H1 (cell line): ENCODE data around the gene PGK1. TPM values are rescaled to one million over a fixed set of nuclear protein-coding genes. Genes with fewer than 3 reads are reported as not detected.

ENCODE experiments used
- CTCF ChIA-PET: fragments of 300-600 bp; sonication (Branson Sonifier 250); formaldehyde crosslinking; loops from one replicate; lab custom pipeline; 2021; ENCODE audit not compliant: partially characterized antibody; lab: Charles Lee
- POLR2A ChIA-PET: fragments of 300-600 bp; sonication (Branson Sonifier 250); formaldehyde crosslinking; loops from one replicate; lab custom pipeline; 2021; ENCODE audit warnings: inconsistent platforms; ENCODE audit not compliant: partially characterized antibody; lab: Charles Lee
- DNase-seq, 2 experiments: peaks; one replicate each; pipeline versions ENCODE4 v3.0.0 to v3.0.0-alpha.2; 2010 to 2022; ENCODE audit warnings: low spot score in 2 of 2, low read depth in 1 of 2, mixed read lengths in 1 of 2
- FAIRE-seq: peaks from 2 replicates; lab custom pipeline; 2011; peaks lifted over from hg19 to GRCh38; lab: Jason Lieb, UNC
- H2AFZ ChIP-seq: 2 replicates; pipeline ENCODE4 v1.8.1; 2012; ENCODE audit warnings: low read length, inconsistent platforms
- H2AK5ac ChIP-seq: 2 replicates; pipeline ENCODE4 v1.6.1; 2013; ENCODE audit warnings: low read depth, low read length
- H2BK120ac ChIP-seq: replicated peaks from 2 replicates; pipeline ENCODE3; 2013; ENCODE audit warnings: low read depth, low read length, inconsistent platforms
- H2BK12ac ChIP-seq: 2 replicates; pipeline ENCODE4 v1.6.1; 2013; ENCODE audit warnings: low read depth, low read length
- H2BK15ac ChIP-seq: 2 replicates; pipeline ENCODE4 v1.6.1; 2013; ENCODE audit warnings: low read length
- H2BK20ac ChIP-seq: 2 replicates; pipeline ENCODE4 v1.6.1; 2013; ENCODE audit warnings: low read length
- H2BK5ac ChIP-seq: 2 replicates; pipeline ENCODE4 v1.6.1; 2013; ENCODE audit warnings: low read depth, low read length
- H3K14ac ChIP-seq: 2 replicates; pipeline ENCODE4 v1.6.1; 2013; ENCODE audit warnings: inconsistent platforms; ENCODE audit not compliant: insufficient read length
- H3K18ac ChIP-seq: 2 replicates; pipeline ENCODE4 v1.6.1; 2013; ENCODE audit warnings: low read length; ENCODE audit errors: extremely low read depth
- H3K23ac ChIP-seq: 2 replicates; pipeline ENCODE4 v1.6.1; 2013; ENCODE audit warnings: inconsistent platforms; ENCODE audit not compliant: insufficient read length
- H3K23me2 ChIP-seq: 2 replicates; pipeline ENCODE4 v1.6.1; 2013; ENCODE audit warnings: low read depth, low read length
- H3K27ac ChIP-seq: 2 replicates; pipeline ENCODE4 v1.6.1; 2011; ENCODE audit warnings: low read depth, low read length, inconsistent platforms
- H3K27me3 ChIP-seq, 4 experiments: replicated peaks in 1 of 4; 1 replicate in 1 of 4; 2 replicates in 3 of 4; pipeline versions ENCODE4 v1.6.1 to v1.8.1; 2011 to 2013; ENCODE audit warnings: low read length in 3 of 4, mild to moderate bottlenecking in 3 of 4, inconsistent platforms in 2 of 4, mixed read lengths in 2 of 4, moderate library complexity in 1 of 4; ENCODE audit not compliant: control insufficient read depth in 3 of 4, insufficient read depth in 3 of 4; ENCODE audit errors: extremely low read depth in 1 of 4
- H3K36me3 ChIP-seq, 4 experiments: 2 replicates each; pipeline versions ENCODE4 v1.6.1 to v1.8.1; 2011 to 2013; ENCODE audit warnings: mild to moderate bottlenecking in 4 of 4, low read length in 3 of 4, moderate library complexity in 2 of 4, control low read depth in 1 of 4, inconsistent platforms in 1 of 4; ENCODE audit not compliant: insufficient read depth in 4 of 4, control insufficient read depth in 2 of 4
- H3K4ac ChIP-seq: replicated peaks from 2 replicates; pipeline ENCODE3; 2013; ENCODE audit warnings: low read length, low read depth, mixed read lengths, inconsistent platforms; ENCODE audit not compliant: insufficient read length
- H3K4me1 ChIP-seq, 4 experiments: replicated peaks in 1 of 4; 1 replicate in 1 of 4; 2 replicates in 3 of 4; pipeline versions ENCODE4 v1.6.1 to v1.8.1; 2011 to 2013; ENCODE audit warnings: low read length in 3 of 4, inconsistent platforms in 2 of 4, mixed read lengths in 1 of 4; ENCODE audit not compliant: insufficient read depth in 4 of 4, control insufficient read depth in 3 of 4
- H3K4me2 ChIP-seq, 2 experiments: 2 replicates each; pipeline versions ENCODE4 v1.6.1 to v1.8.1; 2011 to 2013; ENCODE audit warnings: low read depth in 2 of 2, low read length in 2 of 2, control low read depth in 1 of 2, inconsistent platforms in 1 of 2, mild to moderate bottlenecking in 1 of 2; ENCODE audit not compliant: insufficient read depth in 1 of 2
- H3K4me3 ChIP-seq, 4 experiments: fragments of 200-600, 300-600 bp in 1 of 4; sonication (generic), shearing (Covaris generic), sonication (Bioruptor Twin) in 1 of 4; 2 replicates each; pipeline versions ENCODE4 v1.5.1 to v1.8.1; 2011 to 2016; ENCODE audit warnings: low read length in 4 of 4, low read depth in 3 of 4, control low read depth in 2 of 4, inconsistent platforms in 2 of 4, mild to moderate bottlenecking in 2 of 4, mixed read lengths in 1 of 4, moderate library complexity in 1 of 4; ENCODE audit not compliant: insufficient read depth in 2 of 4; ENCODE audit errors: extremely low read depth in 1 of 4
- H3K56ac ChIP-seq: replicated peaks from 2 replicates; pipeline ENCODE3; 2013; ENCODE audit warnings: low read depth, mild to moderate bottlenecking, mixed read lengths, low read length, inconsistent platforms; ENCODE audit not compliant: insufficient read length
- H3K79me1 ChIP-seq: 2 replicates; pipeline ENCODE4 v1.6.1; 2013; ENCODE audit warnings: low read depth, low read length, control low read depth
- H3K79me2 ChIP-seq, 2 experiments: 2 replicates each; pipeline versions ENCODE4 v1.6.1 to v1.8.1; 2012 to 2013; ENCODE audit warnings: low read length in 2 of 2, mild to moderate bottlenecking in 2 of 2, inconsistent platforms in 1 of 2; ENCODE audit not compliant: insufficient read depth in 2 of 2, control insufficient read depth in 1 of 2
- H3K9ac ChIP-seq, 4 experiments: replicated peaks in 1 of 4; 1 replicate in 1 of 4; 2 replicates in 3 of 4; pipeline versions ENCODE4 v1.6.1 to v1.8.1; 2011 to 2013; ENCODE audit warnings: low read depth in 3 of 4, low read length in 3 of 4, control low read depth in 2 of 4, mild to moderate bottlenecking in 2 of 4, moderate library complexity in 2 of 4, inconsistent platforms in 1 of 4; ENCODE audit errors: extremely low read depth in 1 of 4
- H3K9me3 ChIP-seq, 2 experiments: 2 replicates each; pipeline versions ENCODE4 v1.6.1 to v1.8.1; 2012 to 2013; ENCODE audit warnings: mild to moderate bottlenecking in 2 of 2, moderate library complexity in 2 of 2, control low read depth in 1 of 2, inconsistent platforms in 1 of 2, low read depth in 1 of 2, low read length in 1 of 2, mixed read lengths in 1 of 2; ENCODE audit not compliant: insufficient read depth in 2 of 2
- H4K20me1 ChIP-seq, 2 experiments: replicated peaks in 1 of 2; 2 replicates each; pipeline versions ENCODE3 to v1.8.1; 2011 to 2013; ENCODE audit warnings: inconsistent platforms in 2 of 2, low read length in 2 of 2, mild to moderate bottlenecking in 1 of 2; ENCODE audit not compliant: insufficient read depth in 2 of 2, control insufficient read depth in 1 of 2
- H4K5ac ChIP-seq: 2 replicates; pipeline ENCODE4 v1.6.1; 2013; ENCODE audit warnings: low read length, low read depth, mixed read lengths, inconsistent platforms; ENCODE audit not compliant: insufficient read length
- H4K8ac ChIP-seq: 2 replicates; pipeline ENCODE4 v1.8.0; 2013; ENCODE audit warnings: mild to moderate bottlenecking, moderate library complexity, low read length, inconsistent platforms; ENCODE audit not compliant: insufficient read depth; ENCODE audit errors: extremely low read depth
- H4K91ac ChIP-seq: replicated peaks from 2 replicates; pipeline ENCODE3; 2013; ENCODE audit warnings: low read length, mixed read lengths, inconsistent platforms; ENCODE audit not compliant: insufficient read length
- BRCA1 ChIP-seq: IDR thresholded peaks from 2 replicates; pipeline ENCODE4 v1.6.1; 2012; ENCODE audit warnings: low read depth, low read length, improper control_type of control experiment
- CHD2 ChIP-seq: IDR thresholded peaks from 2 replicates; pipeline ENCODE4 v1.6.1; 2012; ENCODE audit warnings: low read length, improper control_type of control experiment
- CTBP2 ChIP-seq: IDR thresholded peaks from 2 replicates; pipeline ENCODE4 v1.7.0; 2011; ENCODE audit warnings: borderline replicate concordance, mild to moderate bottlenecking, moderate library complexity, mixed read lengths, low read length; ENCODE audit not compliant: insufficient read depth, insufficient read length
- JUN ChIP-seq: IDR thresholded peaks from 2 replicates; pipeline ENCODE4 v1.6.1; 2011; ENCODE audit warnings: low read depth, mild to moderate bottlenecking, improper control_type of control experiment, low read length
- KDM5A ChIP-seq: fragments of 200-600 bp; IDR thresholded peaks from 2 replicates; pipeline ENCODE4 v1.7.1; 2012; ENCODE audit warnings: mild to moderate bottlenecking, low read length, inconsistent platforms, mixed read lengths
- MAFK ChIP-seq: IDR thresholded peaks from 2 replicates; pipeline ENCODE4 v1.6.1; 2012; ENCODE audit warnings: low read depth, mild to moderate bottlenecking, improper control_type of control experiment, low read length
- PHF8 ChIP-seq: fragments of 200-600 bp; sonication (generic); conservative IDR thresholded peaks from 2 replicates; pipeline ENCODE4 v1.7.1; 2012; ENCODE audit warnings: low read depth, mild to moderate bottlenecking, inconsistent platforms, low read length, moderate library complexity
- RAD21 ChIP-seq, 2 experiments: IDR thresholded peaks in 1 of 2; conservative IDR thresholded peaks in 1 of 2; 2 replicates each; pipeline ENCODE4 v1.6.1; 2011; ENCODE audit warnings: low read depth in 2 of 2, low read length in 2 of 2, improper control_type of control experiment in 1 of 2, inconsistent platforms in 1 of 2, mild to moderate bottlenecking in 1 of 2, moderate library complexity in 1 of 2
- RBBP5 ChIP-seq: IDR thresholded peaks from 2 replicates; pipeline ENCODE4 v1.7.1; 2012; ENCODE audit warnings: low read depth, mild to moderate bottlenecking, inconsistent platforms, low read length, moderate library complexity, borderline replicate concordance
- SIRT6 ChIP-seq: IDR thresholded peaks from one replicate; pipeline ENCODE4 v1.7.1; 2012; ENCODE audit warnings: low read length, inconsistent platforms
- SP4 ChIP-seq: IDR thresholded peaks from 2 replicates; pipeline ENCODE4 v1.6.1; 2012; ENCODE audit warnings: low read length, inconsistent platforms
- USF2 ChIP-seq: IDR thresholded peaks from 2 replicates; pipeline ENCODE4 v1.6.1; 2011; ENCODE audit warnings: low read length, improper control_type of control experiment
- WGBS, 2 experiments: shearing (Covaris generic) in 1 of 2; methylation state at CpG; one replicate each; pipeline versions ENCODE4 v1.1.6 to v1.1.7; 2013 to 2015; ENCODE audit warnings: low lambda C conversion rate in 2 of 2, mixed read lengths in 2 of 2, inconsistent platforms in 1 of 2, low coverage in 1 of 2, missing lambda C conversion rate in 1 of 2; ENCODE audit not compliant: insufficient replicate concordance in 2 of 2, insufficient coverage in 1 of 2, insufficient read length in 1 of 2; ENCODE audit errors: extremely low coverage in 1 of 2, missing lambda C conversion rate in 1 of 2; 5-methylcytosine and 5-hydroxymethylcytosine counted together
- polyA plus RNA-seq, 7 experiments: library from polyadenylated mRNA; depleted of rRNA in 3 of 7; stranded (reverse) in 5 of 7; unstranded in 2 of 7; fragments of >200 nt in 5 of 7; fragments of 200-250 nt in 2 of 7; gene quantifications; 1 replicate in 5 of 7; 2 replicates in 1 of 7; 4 replicates in 1 of 7; pipeline versions ENCODE4 v1.2.1 to v1.2.3, GENCODE V29; 2011 to 2013; ENCODE audit warnings: missing spikeins in 2 of 7, mixed read lengths in 2 of 7
- total RNA-seq: library from RNA; stranded (reverse); fragmentation: NEBNext Ultra II Directional; extraction: Animal tissue kit (Norgen Biotek cat#: 25700); gene quantifications from 2 replicates; pipeline ENCODE4 v1.2.1, GENCODE V29; 2021
- TF ChIP-seq, protein P1 (sequence below): IDR thresholded peaks from 2 replicates; pipeline ENCODE4 v1.6.1; 2012; ENCODE audit warnings: inconsistent platforms

The PGK1 gene
- total and polyA plus RNA-seq, 2 of the 8 experiments (the other 6 are each of a cell fraction or from before 2014, with no cell fraction given) = 328 to 427 TPM

DNA sequence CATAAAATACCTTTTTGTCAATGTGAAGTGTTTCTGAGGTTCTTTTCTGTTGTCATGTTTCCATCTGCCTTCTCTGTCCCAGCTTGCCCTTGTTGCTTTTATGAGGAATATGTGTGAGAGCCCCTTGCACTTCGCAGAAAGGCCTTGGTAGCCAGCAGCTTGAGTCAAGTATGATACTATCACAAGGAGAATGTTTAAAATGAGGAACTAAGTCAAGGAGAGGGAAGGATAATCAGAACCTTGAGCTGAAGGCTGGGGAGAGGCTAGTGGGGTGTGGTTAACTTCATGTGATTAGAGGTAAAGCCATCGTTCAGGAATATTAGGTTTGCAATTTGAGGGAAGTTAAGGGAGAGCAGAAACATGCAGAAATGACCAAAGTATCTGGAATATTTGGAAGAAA is 12.7 kb downstream of the PGK1 start:
- no peak overlapping the region for H2BK120ac ChIP-seq
- no peak overlapping the region for H3K23ac ChIP-seq
- H3K9ac ChIP-seq = no peak overlapping the region
- H2BK12ac ChIP-seq = no peak overlapping the region
- no peaks in the 10 kb centered on the region for H3K4me1 ChIP-seq
- ChIA-PET CTCF (no interaction called here), POLR2A (interaction anchor here (1.2 to 2.7 kb wide), 4 partner anchors 7 to 12 kb away, joined by 3 to 8 read pairs (median 4); partner anchors contain the start of gene PGK1)
- H3K56ac ChIP-seq = no peak overlapping the region
- no peak overlapping the region for H2AK5ac ChIP-seq
- H3K4me3 ChIP-seq = no peak overlapping the region
- no peak overlapping the region for H3K4me2 ChIP-seq
- FAIRE-seq (no peak), DNase-seq (no peak)
- no peak overlapping the region for H4K8ac ChIP-seq
- no peak overlapping the region for H2BK20ac ChIP-seq
- H4K5ac ChIP-seq = no peak overlapping the region
- peaks cover 5 to 6% of the 10 kb centered on the region in 2 experiments for H4K20me1 ChIP-seq
- H3K9me3 ChIP-seq = no peaks in the 10 kb centered on the region
- WGBS, 2 experiments = 90% methylated on average over 1 of the region's 2 CpGs; no CpG with 5 or more reads in 1 of the 2 experiments
- no peak overlapping the region for H2BK15ac ChIP-seq
- H3K27me3 ChIP-seq = no peaks in the 10 kb centered on the region
- no peak overlapping the region for H3K14ac ChIP-seq
- no peak overlapping the region for H2AFZ ChIP-seq
- H4K91ac ChIP-seq = no peak overlapping the region
- no peak overlapping the region for H3K18ac ChIP-seq
- H3K36me3 ChIP-seq = peaks cover 13 to 96% (median 55%) of the 10 kb centered on the region in 4 experiments
- no peaks in the 10 kb centered on the region; the same call in 1 of the 2 replicates for H3K79me1 ChIP-seq
- H3K79me2 ChIP-seq = peaks cover 0 to 58% of the 10 kb centered on the region in 2 experiments; a peak in 2 of 4 replicates
- H3K23me2 ChIP-seq = no peaks in the 10 kb centered on the region
- H2BK5ac ChIP-seq = no peak overlapping the region
- H3K27ac ChIP-seq = no peak overlapping the region
- no peak overlapping the region for H3K4ac ChIP-seq
- TF ChIP-seq RAD21 (IDR thresholded peaks at IDR 0.05 in 1 of 2, conservative IDR thresholded peaks at IDR 0.05 in 1 of 2; ENCODE audit: low read depth in 2 of 2, low read length in 2 of 2) = no peak
- no peak for TF ChIP-seq BRCA1
- no peak for TF ChIP-seq SP4
- TF ChIP-seq PHF8 = no peak
- TF ChIP-seq, protein P1, sequence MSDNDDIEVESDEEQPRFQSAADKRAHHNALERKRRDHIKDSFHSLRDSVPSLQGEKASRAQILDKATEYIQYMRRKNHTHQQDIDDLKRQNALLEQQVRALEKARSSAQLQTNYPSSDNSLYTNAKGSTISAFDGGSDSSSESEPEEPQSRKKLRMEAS = no peak
- TF ChIP-seq MAFK = no peak
- no peak for TF ChIP-seq USF2
- no peak for TF ChIP-seq RBBP5
- no peak for TF ChIP-seq SIRT6
- no peak for TF ChIP-seq CHD2
- TF ChIP-seq JUN = no peak
- no peak for TF ChIP-seq CTBP2
- no peak for TF ChIP-seq KDM5A
